ENCODE results near the gene GBGT1.

GRCh38 chr9:133144904-133145851 lies 18.5 kb downstream of the GBGT1 start:
- TF ChIP-seq CTCF (IDR thresholded peaks at IDR 0.05; ENCODE audit: extremely low read depth in 1 of 2, insufficient read depth in 1 of 2, low read depth in 1 of 2, low read length in 2 of 2) (no peak), POLR2A (IDR thresholded peaks at IDR 0.05; ENCODE audit: low read depth, low read length) (no peak), EZH2 (IDR thresholded peaks at IDR 0.05; ENCODE audit: borderline replicate concordance, low read depth, low read length, severe bottlenecking) (no peak), POLR2AphosphoS5 (IDR thresholded peaks at IDR 0.05; ENCODE audit: insufficient read depth, low read depth, low read length) (no peak), JUN (IDR thresholded peaks at IDR 0.05; ENCODE audit: borderline replicate concordance, insufficient read depth, insufficient read length, low read depth) (no peak), MYC (IDR thresholded peaks at IDR 0.05; ENCODE audit: low read depth, low read length) (no peak), FOS (IDR thresholded peaks at IDR 0.05; ENCODE audit: borderline replicate concordance, insufficient read depth, low read length) (no peak), GATA2 (IDR thresholded peaks at IDR 0.05; ENCODE audit: insufficient read depth, insufficient read length, low read depth, low read length) (no peak)
- TF ChIP-seq, protein P1, sequence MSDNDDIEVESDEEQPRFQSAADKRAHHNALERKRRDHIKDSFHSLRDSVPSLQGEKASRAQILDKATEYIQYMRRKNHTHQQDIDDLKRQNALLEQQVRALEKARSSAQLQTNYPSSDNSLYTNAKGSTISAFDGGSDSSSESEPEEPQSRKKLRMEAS (IDR thresholded peaks at IDR 0.05; ENCODE audit: insufficient read depth, insufficient read length): no peak

Data from endothelial cell of umbilical vein (primary cell).